ENCODE data around the gene LRRC57. TPM values are rescaled to one million over a fixed set of nuclear protein-coding genes. Genes with fewer than 3 reads are reported as not detected.

Gene LRRC57
- total RNA-seq (ENCODE audit: low replicate concordance), result 12.9 and 21.6 TPM in 2 replicates

GRCh38 chr15:42548249-42549031, at the start of gene LRRC57, which contains the start of gene HAUS2:
Gene LRRC57 (minus strand): TSS chr15:42548793. CDS start chr15:42548434, 359 bp downstream.
Gene HAUS2 (plus strand): TSS chr15:42548838. CDS start chr15:42548873, 35 bp downstream.
- H3K4me3 ChIP-seq (ENCODE audit: low read depth, low read length), result peak within 1 kb of the TSS; percentile 98
- DNase-seq (ENCODE audit: low read depth), result peak; percentile 78
- no peak for TF ChIP-seq CTCF (IDR thresholded peaks at IDR 0.05; ENCODE audit: insufficient read depth, low read length)

GRCh38 chr15:42595626-42596240, 47.1 kb upstream of the LRRC57 start:
- no peak for TF ChIP-seq CTCF (IDR thresholded peaks at IDR 0.05; ENCODE audit: insufficient read depth, low read length)
- DNase-seq (ENCODE audit: low read depth), result peak; percentile 68
- no peak overlapping the region for H3K4me3 ChIP-seq (ENCODE audit: low read depth, low read length)

- no peak for TF ChIP-seq CTCF (IDR thresholded peaks at IDR 0.05; ENCODE audit: insufficient read depth, low read length)
- no peak for DNase-seq (ENCODE audit: low read depth)
- H3K4me3 ChIP-seq (ENCODE audit: low read depth, low read length), result no peak overlapping the region
Observed at GRCh38 chr15:42594095-42594494, 45.5 kb upstream of the LRRC57 start.

GRCh38 chr15:42593143-42593542, 44.5 kb upstream of the LRRC57 start:
- DNase-seq (ENCODE audit: low read depth), result peak; percentile 42
- TF ChIP-seq CTCF (IDR thresholded peaks at IDR 0.05; ENCODE audit: insufficient read depth, low read length), result no peak
- H3K4me3 ChIP-seq (ENCODE audit: low read depth, low read length), result no peak overlapping the region

GRCh38 chr15:42592716-42593115, 44.1 kb upstream of the LRRC57 start:
- H3K4me3 ChIP-seq (ENCODE audit: low read depth, low read length), result no peak overlapping the region
- no peak for DNase-seq (ENCODE audit: low read depth)
- no peak for TF ChIP-seq CTCF (IDR thresholded peaks at IDR 0.05; ENCODE audit: insufficient read depth, low read length)

- DNase-seq (ENCODE audit: low read depth), result peak; percentile 45
- H3K4me3 ChIP-seq (ENCODE audit: low read depth, low read length), result no peak overlapping the region
- peak; percentile 22 for TF ChIP-seq CTCF (IDR thresholded peaks at IDR 0.05; ENCODE audit: insufficient read depth, low read length)
Observed at GRCh38 chr15:42591238-42591934, 42.8 kb upstream of the LRRC57 start.

Measured in fibroblast of the aortic adventitia (primary cell).